Stimulated activated CD8-positive, alpha-beta memory T cell treated with anti-CD3 and anti-CD28 coated beads, Interleukin-7, amount 100 ng/mL, for 4 hours (primary cell): ENCODE measurements around the gene OLFM2.
"Not testable (repeated sequence)": the region's sequence is repeated elsewhere in the genome, so short reads cannot be mapped to it uniquely, and the experiment has no call there.

Experiments
- DNase-seq, 2 donors: peaks; one replicate each; pipeline ENCODE4 v3.0.0-alpha.2; 2020; ENCODE audit warnings: low read depth in 2 of 2

OLFM2 gene

DNA sequence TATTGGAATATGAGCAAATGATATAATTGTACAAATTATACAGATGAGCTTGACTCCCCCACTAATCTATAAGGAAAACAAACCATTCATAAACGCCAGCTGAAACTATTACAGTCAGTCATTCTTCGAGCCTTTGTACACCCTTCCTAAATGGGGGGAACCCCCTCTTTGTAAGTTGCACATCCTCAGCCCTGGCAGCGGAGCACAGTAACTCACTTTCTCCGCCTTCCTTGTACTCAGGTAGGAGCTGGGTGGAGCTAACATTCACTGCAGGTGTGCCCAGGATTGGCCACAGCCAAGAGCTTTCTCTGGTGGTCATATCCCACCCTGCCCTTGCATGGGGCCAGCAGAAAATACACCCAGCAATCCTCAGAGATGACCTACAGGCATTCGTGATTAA lies 72.6 kb downstream of the OLFM2 start:
- DNase-seq = no peak

DNA sequence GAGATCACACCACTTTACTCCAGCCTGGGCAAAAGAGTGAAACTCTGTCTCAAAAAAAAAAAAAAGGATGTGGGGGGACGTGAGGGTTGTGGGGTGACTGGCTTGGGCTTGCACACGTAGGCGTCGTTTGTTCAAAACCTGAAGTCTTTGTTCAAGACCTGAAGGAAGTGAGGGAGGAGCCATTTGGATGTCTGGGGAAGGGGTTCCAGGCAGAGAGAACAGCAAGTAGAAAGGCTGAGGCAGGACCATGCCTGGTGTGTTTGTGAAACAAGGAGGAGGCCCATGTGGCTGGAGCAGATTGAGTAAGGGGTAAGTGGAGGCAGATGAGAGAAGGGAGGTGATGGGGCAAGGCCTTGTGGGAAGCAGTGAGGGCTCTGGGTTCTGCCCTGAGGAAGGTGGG lies 73.4 kb downstream of the OLFM2 start:
- DNase-seq = no peak

DNA sequence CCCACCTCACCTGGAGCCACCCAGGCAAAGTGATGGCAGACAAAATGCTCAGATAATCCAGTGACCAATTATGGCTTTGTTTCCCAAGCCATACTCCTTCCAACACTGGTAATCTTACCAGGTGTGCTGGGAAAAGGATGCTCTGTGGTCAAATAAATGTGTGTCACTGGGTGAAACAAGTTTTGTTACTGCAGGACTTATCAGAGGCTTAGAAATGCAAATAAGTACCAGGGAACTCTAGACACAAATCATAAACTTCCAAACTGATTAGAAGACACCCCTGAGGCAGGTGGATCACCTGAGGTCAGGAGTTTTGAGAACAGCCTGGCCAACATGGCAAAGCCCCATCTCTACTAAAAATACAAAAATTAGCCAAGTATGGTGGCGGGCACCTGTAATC lies 74.8 kb downstream of the OLFM2 start:
- no peak for DNase-seq

DNA sequence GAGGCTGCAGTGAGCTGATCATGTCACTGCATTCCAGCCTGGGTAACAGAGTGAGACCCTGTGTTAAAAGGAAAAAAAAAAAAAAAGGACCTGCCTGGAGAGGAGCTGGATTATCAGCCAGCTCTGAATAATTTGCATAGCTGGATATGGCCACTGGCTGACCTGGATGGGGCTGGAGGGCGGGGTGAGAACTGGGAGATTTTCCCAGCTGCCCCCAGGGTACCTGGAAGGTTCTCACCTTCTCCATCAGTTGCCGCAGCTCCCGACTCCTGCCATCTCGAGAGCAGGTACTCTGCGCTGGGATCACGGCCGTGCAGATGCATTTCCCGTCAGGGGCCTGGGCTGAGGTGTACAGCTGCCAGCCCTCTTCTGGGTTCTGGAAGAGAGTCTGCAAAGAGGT lies 75.9 kb downstream of the OLFM2 start:
- DNase-seq = no peak

DNA sequence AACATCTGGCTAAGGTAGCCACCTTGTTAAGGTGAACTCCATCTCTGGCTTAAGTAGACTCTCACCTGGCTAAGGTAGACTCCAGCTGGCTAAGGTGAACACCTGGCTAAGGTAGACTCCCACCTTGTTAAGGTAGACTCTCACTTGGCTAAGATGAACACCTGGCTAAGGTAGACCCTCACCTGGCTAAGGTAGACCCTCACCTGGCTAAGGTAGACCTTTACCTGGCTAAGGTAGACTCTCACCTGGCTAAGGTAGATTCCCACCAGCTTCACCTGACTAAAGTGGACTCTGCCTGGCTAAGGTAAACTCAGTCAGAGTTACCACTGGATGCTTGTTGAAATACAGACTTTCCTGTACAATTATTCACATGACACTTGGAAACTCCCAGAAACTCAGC lies 77.5 kb downstream of the OLFM2 start:
- DNase-seq = no peak

DNA sequence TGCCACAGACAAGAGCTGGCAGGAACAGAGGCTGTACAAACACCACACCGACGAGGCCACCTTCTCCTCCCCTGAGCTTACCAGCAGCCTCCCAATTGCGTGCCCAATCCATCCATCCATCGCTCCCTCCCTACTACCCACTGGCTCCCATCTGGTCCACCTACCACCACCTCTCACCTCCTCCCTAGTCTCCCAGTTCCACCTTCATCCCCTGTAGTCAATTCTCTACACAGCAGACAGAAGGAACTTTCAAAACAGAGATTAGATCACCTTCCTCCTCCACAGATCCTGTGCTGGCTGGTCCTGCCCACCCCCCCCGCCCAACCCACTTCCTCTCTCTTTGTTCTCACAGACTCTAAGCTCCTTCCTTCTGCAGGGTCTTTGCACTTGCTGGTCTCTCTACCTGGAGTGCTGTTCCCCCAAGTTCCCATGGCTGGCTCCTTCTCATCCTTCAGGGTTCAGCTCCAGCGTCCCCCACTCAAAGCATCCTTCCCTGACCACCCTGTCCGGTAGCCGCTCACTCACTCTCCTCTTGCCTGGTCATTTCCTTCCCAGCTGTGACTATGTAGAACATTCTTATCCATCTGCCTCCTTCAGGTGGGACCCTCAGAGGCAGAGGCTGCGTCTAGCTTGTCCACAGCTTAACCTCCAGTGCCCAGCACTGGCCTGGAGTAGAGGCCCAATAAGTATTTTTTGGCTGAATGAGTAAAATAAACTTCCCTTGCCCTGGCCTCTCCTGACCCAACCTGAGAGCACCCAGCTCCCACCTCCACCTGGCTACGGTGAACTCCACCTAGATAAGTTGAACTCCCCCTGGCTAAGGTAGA lies 78.2 kb downstream of the OLFM2 start:
- no peak for DNase-seq

DNA sequence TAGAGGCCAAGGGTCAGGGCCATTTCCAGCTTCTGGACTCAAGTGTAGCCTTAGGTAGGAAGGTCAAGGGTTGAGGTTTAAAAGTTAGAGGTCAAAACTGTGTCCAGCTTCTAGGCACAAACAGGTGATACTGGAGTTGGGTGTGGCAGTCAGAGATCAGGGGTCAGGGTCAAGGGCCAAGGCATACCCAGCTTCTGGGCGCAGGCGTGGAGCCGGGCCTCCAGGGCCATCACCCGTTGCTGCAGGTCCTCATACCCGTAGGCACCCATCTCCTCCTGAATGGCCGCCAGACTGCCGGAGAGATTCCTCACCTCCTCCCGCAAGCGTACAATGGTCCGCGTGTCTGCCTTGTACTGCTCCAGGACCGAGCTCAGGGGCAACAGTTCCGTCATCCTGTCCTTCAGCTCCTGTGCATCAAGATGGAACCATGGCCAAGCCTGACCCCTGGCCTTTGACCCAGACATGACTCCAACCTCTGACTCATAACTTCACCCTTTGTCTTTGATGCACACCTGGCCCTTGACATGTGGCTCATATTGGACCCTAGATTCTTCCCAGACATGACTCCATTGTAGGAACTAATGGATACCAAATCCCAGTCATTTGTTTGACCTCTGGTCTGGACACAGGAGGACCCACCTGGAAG lies 79.1 kb downstream of the OLFM2 start:
- DNase-seq = no peak

DNA sequence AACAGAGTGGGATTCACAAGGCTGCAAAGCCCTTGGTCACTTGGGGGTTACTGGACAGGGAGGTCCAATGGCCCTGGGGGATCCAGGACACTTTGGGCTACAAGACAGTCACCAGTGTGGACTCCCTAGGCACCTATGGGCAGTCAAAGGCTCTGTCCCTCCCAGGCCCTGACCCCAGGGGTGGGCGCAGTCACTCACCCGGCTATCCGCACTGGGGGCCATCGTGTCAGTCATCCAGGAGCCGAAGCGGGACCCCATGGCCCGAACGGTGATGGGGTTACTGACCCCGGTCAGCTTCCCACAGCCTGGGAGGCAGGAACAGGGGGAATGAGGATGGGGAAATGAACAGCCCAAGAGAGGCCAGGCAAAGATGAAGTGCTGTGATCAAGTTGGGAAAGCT lies 79.7 kb downstream of the OLFM2 start:
- no peak for DNase-seq

DNA sequence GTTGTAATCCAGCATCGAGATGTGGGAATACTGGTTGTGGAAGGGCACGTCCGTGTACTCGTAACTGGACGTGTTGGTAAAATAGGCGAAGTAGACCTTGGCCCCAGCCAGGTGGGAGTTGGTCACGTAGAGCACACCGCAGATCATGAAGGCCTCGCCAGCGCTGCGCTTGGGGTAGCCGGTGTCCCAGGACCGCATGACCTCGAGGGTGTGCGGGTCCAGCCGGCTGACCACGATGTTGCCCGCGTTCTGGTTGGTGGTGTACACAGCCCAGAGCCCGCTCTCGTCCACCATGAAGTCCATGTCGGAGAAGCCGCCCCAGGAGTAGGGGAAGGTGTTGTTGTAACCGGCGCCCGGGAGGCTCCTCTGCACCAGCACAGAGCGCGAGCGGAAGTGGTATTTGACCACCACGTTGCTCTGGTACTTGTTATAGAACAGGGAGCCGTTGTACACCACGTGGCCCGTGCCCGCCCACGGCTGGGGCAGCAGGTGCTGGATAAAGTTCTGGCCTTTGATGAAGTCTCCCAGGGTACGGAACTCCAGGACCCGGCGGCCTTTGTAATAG lies 82.0 kb downstream of the OLFM2 start:
- DNase-seq = no peak

DNA sequence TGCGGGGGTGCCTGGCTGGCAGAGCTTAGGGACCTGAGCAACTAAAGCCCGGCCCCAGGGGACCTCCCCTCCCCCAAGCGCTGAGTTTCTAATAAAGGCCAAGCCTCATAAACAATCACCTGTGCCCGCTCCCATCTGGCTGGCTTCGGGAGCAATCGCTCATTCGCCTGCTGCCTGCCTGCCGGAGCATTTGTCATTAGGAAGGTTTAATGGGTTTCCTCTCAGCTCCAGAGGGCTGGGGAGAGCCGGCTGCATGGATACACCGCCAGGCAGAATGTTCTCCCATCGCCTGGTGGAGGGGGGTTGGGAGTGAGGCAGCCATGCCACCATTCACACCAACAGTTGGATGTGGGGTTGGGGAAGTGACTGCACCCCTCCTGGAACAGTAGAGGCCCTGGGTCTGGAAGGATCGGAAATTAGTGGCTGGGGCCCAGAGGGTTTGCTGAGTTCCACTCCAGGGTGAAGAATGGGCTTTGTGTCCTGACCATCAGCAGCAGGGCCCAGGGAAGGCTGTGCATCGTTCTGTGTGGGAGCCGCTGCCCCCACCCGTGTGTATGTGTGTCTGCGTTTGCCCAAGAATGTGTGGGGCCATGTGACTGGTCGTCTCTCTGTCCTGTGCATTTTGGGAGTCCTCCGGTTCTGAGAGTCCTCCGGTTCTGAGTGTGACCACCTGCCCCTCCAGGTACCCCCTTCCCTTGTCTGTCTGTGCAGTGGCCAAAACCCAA lies 85.9 kb downstream of the OLFM2 start:
- no peak for DNase-seq

DNA sequence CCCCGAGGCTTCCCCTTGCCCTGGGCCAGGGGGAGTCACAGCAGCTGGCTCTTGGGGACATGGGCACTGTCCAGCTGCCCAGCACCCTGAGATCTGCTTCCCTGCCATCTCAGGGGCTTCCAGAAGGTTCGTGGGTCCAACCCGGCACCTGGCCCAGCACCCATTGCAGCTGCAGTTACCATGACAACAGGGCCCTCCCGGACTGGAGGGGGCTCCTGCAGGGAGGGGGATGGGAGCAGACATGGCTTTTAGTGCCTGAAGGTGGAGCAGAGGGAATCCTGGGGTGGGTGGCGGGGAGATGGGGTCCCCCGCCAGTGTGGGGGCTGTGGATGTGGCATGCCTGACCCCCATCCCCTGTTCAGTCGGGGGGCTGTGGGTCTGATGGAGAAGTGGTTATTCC lies 86.5 kb downstream of the OLFM2 start:
- DNase-seq = no peak

DNA sequence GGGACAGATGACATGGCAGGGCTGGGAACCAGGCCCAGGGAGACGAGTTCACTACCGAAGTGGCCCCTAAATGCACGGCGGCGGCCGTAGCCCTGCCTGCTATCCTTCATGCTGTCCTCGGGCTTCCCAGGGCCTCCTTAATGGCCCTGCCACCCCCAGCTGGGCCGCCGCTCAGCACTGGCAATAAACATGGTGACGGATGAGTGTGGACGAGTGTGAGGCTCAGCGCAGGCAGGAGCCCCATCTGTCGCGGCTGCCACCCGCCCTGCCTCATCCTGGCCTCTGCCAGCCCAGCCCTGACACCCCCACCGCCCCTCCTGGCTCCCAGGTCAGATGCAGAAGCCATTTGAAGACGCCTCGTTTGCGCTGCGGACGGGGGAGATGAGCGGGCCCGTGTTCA lies 87.6 kb downstream of the OLFM2 start:
- DNase-seq = no peak

DNA sequence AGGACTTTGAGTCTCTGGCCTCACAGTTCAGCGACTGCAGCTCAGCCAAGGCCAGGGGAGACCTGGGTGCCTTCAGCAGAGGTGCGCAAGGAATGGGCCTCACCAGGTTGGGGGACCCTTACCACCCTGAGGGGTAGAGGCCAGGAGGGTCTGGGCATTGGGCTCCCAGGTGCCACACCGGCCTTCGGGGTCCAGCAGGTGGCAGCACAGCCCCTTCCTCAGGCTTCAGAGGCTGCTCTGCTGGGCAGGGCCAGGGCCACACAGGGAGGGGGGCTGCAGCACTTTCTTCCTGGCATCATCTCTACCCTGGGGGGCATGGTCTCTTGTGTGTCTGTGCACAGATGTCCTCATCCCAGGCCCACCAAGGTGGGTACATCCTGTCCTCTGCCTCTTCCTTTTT lies 88.3 kb downstream of the OLFM2 start:
- no peak for DNase-seq

DNA sequence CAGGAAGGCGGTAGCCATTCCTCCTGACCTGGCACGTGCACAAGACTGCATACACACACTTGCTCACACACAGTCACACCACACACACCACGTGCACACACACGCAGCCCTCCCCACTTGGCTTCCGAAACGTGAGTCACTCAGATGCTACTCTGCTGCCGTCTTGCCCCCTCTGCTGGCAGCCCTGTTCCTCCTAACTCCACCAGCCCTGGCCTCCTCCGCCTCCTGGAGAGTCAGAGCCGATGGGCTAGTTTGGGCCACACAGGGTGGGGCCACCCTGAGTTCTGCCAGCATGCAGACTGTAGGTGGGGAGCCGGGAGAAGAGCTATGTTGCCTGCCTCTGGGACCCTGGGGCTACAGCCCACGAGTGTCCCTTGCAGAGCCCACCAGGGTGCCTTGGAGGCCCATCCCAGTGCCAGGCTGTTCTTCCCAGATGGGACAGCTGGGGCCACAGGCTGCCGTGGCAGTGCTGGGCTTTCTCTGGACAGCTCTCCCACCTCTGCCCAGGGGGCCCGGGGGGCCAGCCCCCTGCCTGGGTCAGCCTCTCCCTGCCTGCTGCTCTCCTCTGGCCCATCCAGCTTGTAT lies 89.1 kb downstream of the OLFM2 start:
- peak; percentile 33 to 48 for DNase-seq

DNA sequence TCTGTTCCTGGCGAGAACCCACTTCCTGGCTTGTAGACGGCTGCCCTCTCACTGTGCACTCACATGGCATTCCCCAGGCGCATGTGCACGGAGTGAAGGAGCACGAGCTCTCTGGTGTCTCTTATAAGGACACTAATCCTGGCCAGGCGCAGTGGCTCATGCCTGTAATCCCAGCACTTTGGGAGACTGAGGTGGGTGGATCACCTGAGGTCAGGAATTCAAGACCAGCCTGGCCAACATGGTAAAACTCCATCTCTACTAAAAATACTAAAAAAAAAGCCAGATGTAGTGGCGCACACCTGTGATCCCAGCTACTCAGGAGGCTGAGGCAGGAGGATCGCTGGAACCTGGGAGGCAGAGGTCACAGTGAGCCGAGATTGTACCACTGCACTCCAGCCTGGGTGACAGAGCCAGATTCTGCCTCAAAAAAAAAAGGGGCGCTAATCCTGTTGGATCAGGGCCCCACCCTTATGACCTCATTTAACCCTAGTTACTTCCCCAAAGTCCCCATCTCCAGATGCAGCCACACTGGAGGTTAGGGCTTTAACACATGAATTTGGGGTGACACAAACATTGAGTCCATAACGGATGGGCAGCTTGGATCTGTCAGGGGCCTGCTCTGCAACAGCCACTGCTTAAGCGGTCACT lies 92.6 kb downstream of the OLFM2 start:
- not testable (repeated sequence) for DNase-seq

DNA sequence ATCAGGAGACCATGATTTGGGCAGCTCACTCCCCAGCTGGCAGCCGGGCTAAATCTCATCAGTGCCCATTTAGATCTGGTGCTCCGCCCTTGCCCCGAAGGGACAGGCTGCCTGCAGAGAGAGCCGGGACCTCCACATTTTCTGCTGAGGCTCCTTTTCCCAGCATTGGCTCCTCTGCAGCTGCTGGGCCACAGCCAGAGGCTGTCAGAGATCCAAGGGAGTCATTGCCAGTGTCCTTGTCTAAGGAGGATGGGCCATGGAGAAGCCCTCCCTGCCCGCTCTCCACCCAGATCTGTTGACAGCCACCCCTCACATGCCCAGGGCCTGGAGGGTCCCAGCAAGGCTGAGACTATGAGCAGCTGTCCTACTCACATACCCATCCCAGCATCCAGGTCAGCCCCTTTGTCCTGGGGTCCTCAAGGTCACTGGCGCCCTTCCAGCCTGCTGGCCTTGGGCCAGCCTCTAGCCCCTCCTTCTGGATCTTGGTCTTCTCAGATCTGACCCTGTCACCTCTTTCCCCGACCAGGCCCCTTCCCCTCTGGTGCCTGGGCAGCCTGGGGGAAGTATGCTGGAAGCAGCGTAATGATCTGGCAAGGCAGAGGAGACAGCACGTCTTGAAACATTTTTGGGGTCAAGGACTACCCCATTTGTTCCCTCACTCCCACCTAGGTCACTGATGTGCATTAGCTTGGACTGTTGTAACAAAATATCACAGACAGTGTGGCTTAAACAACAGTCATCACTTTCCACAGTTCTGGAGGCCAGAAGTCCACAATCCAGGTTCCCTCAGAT lies 93.3 kb downstream of the OLFM2 start:
- DNase-seq = no peak

DNA sequence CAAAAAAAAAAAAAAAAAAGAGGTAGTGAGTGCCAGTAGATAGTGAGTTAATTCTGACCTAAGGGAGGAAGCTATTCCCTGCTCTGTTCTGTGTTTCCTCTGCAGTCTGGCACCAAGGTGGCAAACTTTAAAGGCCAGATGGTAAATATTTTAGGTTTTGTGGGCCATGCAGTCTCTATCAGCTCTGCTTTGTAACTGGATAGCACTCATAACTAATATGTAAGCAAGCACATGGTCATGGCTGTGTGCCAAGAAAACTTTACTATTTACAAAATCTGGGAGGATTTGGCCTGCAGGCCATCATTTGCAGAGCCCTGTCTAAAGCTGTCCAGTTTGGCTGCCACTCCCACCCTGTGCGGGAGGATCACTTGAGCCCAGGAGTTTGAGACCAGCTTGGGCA lies 96.9 kb downstream of the OLFM2 start:
- DNase-seq = no peak

DNA sequence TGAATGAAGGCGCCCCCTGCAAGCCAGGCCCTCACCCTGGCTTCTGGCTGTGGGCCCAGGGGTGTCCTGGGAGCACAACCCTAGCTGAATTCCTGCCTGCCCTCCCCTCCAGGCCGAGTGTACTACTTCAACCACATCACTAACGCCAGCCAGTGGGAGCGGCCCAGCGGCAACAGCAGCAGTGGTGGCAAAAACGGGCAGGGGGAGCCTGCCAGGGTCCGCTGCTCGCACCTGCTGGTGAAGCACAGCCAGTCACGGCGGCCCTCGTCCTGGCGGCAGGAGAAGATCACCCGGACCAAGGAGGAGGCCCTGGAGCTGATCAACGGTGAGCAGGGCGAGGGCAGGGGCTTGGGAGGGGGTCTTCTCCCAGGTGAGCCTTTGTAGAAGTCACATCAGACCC lies 98.0 kb downstream of the OLFM2 start:
- no peak for DNase-seq

DNA sequence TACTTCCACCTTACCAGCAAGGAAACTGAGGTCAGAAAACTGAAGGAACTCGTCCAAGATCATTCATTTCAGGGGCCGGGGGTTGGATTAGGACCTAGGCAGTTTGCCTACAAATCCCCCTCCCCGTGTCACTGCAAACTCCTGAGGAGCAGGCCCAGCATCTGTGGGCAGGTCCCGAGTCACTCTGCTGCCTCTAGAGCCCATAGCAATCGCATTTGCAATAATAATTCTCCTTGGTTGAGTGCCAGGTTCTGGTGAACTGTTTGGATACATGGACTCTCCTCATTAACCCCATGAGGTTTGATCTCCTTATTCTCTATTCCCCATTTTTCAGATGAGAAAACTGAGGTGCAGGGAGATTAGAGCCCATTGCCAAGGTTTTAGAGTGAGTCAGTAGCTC lies 100.3 kb downstream of the OLFM2 start:
- DNase-seq = no peak

DNA sequence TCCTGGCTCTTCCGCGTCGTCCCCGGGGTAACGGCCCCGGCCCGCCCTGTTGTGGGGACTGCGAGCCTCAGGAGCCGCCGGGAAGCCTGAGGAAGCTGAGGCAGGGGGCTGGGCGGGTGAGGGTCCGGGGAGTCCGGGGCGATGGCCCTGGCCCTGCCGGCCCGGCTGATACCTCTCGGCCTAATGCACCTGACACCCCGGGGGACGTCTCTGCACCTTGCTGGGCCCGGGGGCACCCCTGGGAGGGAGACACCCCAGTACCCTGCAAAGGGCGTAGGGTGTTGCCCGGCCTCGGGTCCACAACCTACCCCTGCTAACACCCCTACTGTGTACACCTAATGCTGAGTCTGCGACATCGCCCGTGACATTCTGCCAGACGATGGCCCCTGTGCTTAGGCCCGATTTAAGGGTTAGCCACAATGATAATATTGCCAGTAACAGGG lies 100.8 kb downstream of the OLFM2 start:
- no peak for DNase-seq
